Activated CD4-positive, alpha-beta T cell treated with anti-CD3 and anti-CD28 coated beads, Interleukin-2, amount 50 U/mL, for 24 hours (primary cell): ENCODE measurements around the gene PDZD7.

Experiments
- DNase-seq, 2 donors: peaks; one replicate each; pipeline ENCODE4 v3.0.0-alpha.2; 2020; ENCODE audit warnings: low read depth in 1 of 2, low spot score in 1 of 2

Gene PDZD7

DNA sequence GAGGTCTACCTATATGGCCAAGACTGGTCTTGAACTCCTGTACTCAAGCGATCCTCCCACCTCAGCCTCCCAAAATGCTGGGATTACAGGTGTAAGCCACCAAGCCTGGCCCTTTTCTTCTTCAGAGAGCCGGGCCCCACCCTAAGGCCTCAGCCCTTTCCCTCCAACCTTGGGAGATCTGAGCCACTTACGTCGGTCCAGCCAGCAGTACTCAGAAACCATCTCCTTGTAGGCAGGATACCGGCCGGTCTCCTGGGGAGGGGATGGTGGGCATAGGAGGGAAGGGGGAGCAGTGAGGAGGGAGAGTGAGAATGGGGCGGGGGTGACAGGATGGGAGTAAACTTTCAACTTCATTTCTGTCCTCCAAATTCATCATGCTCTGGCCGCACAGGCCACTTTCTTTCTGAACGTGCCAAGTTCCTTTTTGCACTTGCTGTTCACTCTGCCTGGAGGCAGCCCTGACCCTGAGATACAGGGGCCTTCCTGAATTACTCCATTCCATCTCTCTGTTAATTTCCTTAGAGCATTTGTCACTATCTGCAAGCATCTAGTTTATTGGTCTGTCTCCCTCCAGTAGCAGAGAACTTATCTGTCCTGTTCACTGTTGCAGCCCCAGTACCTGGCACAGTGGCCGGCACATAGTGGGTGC is 10.4 kb downstream of the PDZD7 start:
- no peak for DNase-seq

DNA sequence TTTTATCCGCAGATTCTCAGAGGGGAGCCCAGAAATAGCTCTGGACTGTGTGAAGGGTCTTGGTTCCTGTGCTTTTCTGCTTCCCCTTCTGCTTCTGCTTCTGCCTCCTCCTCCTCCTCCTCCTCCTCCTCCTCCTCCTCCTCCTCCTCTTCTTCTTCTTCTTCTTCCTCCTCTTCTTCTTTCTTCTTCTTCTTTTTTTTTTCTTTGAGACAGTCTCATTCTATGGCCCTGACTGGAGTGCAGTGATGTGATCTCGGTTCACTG is 11.6 kb downstream of the PDZD7 start:
- no peak for DNase-seq

DNA sequence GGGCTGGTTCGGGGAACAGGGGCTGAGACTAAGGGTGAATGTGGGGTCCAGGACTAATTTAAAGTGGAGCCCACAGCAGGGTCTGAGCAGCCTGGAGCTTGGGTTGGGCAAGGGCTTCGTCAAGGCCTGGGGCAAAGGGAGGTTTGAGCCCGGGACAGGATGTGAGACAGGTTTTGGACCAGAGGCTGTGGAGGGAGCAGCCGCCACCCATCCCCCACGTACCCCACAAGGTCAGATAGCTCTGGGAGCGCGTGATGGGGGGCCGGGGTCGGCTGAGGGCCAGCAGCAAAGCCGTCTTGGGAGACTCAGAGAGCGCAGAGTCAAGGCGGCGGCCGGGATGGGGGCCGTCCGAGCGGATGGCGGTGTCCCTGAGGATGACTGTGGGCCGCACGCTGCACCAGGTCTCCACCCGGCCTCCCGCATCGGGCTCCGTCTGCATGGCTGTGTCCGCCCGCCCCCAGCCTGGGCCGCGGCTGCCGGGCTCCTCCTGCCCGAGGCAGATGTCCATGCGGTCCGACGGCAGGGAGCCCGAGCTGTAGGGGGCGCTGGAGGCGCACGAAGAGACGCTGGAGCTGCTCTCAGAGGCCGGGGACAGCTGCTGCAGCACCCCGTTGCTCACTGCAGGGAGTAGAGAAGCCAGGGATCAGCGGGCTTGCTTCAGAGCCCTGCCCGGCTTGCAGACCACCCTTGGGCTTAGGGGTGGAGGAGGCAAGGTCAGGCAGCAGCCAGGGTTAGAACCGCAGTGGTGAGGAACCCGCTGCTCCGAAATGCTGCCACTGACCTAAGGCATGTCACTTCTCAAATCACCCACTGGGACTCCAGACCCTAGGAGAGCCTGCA is 12.1 kb downstream of the PDZD7 start:
- peak; percentile 54 to 55 for DNase-seq

DNA sequence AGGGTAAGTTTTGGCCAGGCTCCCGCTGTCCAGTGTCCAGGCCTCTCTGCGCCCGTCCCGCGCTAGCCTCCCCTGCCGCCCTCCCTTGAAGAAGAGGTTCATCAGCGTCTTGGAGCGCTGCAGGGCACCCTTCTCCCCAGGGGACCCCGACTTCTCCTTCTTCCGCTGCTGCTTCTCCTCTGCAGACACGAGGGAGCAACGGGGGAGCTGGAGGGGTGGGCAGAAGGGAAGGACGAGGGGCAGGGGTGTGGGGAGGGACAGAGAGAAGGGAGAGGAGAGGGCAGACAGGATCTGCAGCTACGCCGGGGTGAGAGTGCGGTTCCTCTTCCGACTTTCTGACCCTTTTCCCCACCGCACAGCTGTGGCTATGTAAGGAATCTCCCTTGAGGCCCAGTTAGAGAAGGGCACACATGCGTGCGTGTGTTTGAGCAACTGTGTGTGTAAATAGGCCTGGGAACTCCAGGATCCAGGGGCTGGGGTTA is 12.8 kb downstream of the PDZD7 start:
- DNase-seq, result no peak

DNA sequence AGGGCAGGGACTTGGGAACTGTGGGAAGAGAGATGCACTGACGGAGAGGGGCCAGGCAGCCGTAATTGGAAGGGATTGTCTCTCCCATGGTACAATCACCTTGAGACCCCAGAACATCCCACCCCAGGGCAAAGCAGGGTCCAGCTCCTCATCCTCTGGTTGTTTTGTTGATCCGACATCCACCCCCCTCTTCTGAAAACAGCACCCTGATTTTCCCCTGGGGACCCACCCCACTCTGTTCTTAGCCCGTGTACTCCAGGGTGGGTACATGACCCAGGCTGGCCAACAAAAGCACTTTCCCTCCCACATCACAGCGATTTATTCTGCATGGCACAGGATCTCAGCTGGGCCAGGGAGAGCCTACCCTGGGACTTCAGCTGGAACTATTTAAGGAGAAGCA is 14.1 kb downstream of the PDZD7 start:
- DNase-seq, result no peak

DNA sequence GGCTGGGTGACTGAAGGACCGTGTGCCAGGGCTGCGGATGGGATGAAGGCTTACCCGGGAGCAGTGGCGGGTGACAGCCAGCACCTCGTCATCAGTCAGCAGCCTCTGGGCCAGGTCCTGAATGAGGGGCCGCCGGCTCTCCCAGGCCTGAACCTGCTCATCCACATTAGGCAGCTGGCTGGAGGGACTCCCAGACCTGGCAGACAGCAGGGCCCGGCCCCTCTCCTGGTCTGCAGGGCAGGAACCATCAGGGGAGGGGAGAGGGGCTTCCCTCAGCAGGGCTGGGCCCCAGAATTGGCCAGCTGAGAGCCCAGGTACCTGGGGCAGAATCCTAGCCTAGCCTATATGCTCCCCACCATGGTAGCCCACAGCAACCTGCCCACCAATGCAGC is 15.4 kb downstream of the PDZD7 start:
- no peak for DNase-seq

DNA sequence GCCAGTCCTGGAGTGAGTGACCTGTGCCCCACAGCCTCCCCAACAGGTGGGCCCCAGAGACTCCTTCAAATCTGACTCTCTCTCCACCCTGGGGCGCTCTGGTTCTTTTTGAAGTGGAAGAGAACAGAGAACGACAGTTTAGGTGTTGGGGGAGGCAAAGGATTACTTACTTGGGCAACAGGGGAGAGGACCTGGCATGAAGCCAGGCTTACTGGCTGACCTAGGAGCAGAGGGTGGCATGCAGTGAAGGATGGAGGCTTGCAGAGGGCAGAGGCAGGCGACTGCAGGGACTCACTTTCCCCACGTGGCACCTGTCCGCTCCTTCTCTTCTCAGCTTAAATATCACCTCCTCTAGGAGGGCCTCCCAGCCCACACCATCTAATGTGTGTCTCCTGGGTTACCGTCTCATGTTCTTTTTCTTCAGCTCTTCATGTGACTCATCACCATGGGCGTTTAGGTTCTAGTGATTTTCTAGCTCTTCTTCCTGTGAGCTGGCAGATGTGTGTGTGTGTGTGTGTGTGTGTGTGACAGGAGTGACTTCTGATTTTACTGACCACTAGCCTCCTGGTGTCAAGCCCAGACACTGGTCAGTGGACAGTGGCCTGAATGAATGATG is 15.9 kb downstream of the PDZD7 start:
- DNase-seq, result no peak

DNA sequence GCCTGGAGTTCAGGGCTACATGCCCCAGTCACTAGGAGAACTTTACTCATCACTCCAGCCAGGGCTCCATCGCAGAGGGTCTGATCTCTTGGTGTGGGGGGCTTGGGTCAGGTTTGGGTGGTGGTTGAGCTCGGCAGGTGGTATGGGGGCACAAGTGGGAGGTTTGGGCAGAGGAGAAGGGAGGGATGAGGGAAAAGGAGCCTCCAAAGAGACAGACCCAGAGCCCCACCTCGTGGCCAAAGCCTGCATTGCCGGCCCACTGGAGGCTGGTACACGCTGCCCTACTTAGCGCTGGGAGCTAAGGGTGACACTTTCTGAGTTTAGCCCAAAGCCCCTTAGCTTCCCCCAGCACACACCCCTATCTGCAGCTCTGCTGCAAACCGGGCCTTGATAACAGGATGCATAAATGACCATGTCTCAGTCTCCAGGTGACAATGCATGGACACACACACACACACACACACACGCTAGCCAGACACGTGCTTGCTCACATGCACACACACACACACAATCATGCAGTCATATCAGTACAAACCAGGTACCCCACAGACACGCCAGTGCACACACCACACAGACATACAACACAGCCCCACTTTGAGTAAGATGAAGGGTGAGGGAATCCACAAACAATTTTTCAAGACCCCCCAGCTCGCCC is 16.6 kb downstream of the PDZD7 start:
- DNase-seq, result peak; percentile 48 to 59

DNA sequence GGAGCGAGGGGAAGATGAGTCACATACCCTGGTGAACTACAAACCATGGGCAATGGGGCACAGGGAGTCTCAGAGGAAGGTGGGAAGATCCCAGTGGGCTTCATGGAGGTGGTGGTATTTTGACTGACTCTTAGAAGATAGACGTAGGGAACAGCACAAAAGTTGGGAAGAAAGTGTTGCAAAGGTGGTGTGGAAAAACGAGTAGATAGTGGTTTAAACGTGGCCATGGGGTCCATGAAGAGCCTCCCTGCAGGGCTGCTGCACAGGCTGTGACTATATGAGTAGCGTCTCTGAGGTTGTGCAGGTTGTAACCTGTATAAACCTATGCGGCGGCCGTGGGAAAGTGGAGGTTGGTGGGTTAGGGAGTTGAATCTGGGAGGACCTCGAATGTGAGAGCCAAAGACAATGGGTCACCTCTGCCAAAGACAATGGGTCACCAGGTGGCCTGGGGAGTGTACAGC is 17.5 kb downstream of the PDZD7 start:
- no peak for DNase-seq

DNA sequence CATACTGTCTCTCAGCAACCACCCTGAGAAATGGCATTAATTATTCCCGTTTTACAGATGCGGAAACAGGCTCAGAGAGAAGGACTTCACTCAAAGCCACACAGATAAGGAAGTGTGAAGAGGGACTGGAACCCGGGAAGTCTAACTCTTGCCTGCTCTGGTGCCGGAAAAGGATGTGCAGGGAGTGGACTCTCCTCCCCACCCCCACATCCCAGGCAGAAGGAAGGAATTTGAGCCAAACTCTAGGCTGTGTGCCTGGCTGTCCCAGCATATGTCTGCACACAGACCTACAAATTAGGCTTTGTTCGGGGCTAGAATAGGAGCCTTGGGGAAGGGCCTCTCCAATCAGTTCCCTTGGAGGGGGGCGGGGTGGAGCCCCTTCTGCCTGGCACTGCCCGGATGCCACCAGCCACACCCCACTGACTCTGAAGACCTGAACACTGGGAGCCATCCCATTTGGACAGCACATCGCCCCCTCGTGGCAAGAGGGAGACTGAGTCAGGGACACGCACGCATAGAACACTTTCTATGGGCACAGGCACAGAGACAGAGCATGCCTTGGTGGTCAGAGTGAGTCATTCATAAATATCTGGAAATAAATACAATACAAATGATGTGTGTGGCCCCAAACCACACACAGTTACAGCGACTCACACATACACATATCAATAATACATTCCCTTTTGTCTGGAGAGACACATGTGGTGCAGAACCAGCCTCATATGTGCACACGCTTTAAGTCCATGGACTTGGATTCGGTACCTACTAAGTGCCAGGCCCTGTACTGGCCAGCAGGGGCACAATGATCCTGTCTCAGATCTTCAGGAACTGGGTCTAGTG is 18.2 kb downstream of the PDZD7 start:
- peak; percentile 53 to 71 for DNase-seq

DNA sequence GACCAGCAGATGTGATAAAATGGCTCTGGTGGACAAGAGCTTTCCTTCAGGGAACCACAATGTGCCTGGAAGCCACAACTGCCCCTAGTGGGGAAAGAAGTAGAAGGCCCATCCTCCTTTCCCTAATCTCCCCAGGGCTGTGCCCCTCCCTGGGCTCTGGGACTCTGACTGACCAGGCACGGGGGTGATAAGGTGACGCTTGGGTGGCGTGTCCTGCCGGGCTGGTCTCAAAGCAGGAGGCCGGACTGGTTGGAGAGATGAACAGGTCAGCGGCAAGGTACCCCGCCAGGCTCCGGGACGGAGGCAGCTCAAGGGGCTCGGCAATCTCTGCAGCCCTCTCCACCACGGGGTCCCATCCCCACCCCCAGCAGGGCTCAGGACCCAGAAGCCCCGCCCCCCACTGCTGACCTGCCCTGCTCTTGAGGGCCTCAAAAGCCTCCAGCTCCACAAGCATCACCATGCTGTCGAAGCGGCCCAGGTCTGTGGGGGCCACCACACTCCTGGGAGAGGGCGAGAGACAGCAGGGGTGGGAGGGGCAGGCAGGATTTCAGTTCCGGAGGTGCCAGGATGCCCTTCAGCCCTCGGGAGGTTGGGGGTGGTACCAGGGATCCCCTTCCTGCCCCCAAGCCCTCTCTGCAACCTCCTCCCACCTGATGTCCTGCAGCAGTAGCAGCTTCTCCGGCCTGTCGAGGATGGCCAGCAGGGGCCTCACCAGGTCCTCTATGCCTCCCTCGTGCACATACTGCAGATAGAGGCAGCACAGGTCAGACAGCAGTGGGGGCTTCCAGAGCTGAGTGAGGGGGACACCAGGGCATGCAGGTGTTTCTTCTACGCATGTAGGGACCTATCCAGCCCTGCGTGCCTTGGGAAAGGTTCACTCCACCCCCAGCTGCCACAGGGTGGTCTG is 19.2 kb downstream of the PDZD7 start:
- DNase-seq, result no peak

DNA sequence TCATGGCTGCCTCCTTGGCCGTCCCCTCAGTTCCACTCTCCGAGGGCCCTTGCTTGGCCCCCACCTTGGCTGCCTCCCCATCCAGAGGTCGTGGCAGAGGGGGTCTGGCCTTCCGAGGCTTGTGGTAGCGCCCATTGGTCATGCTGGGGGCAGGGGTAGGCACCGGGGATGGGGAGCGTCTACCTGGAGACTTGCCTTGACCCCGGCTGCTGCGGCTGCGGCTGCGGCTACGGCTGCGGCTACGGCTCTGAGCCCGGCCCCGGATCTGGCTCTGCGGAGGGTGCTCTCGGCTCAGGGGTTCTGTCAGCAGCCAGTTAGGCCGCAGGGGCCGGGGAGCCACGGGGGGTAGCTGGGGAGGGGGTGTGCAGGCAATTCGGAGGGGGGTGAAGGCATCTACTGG is 20.6 kb downstream of the PDZD7 start:
- DNase-seq, result no peak

DNA sequence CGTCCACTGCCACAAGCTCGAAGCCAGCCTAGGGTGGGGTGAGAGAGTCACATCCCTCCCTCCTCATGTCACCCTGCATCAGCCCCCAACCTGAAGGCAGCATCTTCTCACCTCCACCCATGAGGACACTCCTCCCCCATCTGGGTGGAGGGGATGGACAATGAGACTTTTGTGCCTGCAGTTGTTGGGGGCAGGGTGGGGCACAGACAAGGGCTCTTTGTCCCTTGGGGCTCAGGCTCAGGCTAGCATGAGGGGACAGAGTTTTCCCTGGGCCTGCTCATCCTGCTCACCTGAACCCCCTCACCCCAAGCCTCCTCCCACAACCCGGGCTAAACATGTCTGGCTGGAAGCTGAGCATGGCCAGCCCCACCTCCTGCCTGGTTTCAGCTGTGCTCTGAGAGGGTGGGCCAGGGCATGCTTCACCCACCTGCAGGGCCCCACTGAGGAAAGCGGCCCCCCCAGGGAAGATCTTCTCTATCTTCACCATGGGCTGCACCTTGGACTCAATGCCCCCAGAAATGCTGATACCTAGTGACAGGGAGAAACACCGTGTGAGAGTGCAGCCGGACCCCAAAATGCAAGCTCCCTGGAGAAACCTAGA is 22.0 kb downstream of the PDZD7 start:
- no peak for DNase-seq

DNA sequence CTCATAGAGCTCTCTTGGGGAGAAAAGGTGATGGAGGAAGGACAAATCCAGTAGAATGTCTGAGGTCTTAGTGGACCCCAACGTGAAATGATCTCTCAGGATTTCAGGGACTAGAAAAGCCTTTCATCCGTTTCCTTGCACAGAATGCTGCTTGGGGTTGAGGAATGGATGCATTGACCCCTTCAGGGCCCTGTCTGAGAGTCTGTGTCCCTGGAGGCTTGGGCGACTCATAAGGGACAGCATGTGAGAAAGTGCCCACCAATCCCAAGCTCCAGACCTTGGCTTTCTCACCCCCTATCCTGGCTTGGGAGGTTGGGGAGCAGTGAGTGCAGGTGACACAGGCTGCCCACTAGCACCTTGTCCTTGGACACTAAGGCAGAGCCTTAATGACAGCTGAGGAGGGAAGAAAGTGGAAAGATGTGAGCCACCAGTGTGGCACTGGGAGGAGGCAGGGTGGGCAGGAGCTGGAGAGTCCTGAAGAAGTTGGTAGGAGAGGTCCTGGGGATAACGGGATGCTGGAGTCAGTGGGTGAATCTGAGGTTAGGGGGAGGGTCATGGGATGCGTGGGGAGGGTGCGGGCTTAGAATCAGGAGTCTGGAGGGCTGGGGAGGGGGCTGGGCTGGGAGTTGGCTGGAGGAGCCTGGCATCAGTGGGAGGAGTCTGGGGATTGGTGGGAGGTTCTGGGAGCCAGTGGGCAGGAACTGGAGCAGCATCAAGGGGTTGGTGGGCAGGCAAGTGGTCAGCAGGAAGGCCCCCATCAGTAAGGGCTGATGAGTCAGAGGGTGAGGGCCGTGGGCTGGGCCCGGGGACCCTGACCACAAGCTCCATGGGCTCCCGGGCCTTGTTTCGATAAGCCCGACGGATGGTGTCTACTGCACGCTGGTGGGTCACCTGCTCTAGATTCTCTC is 22.8 kb downstream of the PDZD7 start:
- DNase-seq, result no peak

DNA sequence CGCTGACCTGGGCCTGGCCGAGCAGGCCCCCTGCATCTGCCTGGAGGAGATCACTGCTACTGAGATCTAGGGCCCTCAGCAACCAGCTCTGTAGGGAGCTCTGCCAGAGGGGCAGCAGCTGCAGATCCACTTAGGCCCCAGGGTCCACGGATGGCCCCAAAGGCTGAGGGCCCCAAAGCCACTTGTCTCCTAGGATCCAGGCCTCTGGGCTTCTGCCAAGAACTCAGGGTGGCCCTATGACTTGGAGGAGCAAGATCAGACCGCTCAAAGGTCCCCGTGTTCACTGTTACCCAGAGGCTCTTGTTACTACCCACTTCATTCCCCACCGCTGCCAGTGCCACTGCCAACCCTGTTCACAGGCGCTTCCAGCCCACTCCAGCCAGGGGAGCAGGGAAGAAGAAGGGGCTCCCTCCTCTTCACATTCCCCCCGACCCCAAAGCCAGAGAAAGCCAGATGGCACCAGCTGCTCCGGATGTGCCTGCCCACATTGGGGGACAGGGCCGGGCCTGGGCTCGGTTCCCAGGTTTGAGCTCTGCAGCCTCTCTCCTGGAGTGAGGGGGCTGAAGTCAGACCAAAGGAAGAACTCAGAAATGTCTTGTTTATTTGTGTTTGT is 23.7 kb downstream of the PDZD7 start:
- DNase-seq, result no peak

DNA sequence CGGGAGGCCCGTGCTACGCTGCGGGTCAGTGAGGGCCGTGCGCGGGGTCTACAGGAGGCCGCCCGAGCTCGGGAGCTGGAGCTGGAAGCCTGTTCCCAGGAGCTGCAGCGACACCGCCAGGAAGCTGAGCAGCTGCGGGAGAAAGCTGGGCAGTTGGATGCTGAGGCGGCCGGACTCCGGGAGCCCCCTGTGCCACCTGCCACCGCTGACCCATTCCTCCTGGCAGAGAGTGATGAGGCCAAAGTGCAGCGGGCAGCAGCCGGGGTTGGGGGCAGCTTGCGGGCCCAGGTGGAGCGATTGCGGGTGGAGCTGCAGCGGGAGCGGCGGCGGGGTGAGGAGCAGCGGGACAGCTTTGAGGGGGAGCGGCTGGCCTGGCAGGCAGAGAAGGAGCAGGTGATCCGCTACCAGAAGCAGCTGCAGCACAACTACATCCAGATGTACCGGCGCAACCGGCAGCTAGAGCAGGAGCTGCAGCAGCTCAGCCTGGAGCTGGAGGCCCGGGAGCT is 24.3 kb downstream of the PDZD7 start:
- no peak for DNase-seq

DNA sequence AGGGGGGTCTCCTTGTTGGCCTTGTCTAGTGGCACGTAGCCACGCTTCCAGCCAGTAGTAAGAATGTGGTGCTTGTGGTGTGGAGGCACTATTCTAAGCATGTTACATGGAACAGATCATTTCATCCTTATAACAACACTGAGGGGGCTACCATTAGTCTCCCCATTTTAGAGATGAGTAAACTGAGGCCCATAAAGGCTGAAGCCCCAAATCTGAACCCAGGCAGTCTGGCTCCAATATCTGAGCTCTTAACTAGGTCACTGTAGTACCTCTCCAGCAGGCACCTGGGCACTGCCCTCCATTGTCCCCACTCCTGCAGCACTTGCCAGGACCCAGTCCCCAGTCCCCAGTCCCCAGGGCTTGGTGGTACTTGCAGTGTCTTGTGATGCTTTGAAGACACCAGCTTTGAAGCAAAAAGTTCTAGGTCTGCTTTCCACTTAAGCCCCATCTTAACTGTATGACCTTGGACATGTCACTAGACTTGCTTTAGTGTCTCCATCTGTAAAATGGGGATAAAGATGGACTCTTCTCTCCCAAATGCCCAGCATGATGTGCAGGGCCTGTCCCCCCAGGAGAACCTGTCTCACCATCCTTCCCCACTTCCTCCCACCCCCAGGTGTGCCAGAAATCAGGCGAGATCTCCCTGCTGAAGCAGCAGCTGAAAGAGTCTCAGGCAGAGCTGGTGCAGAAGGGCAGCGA is 24.9 kb downstream of the PDZD7 start:
- DNase-seq, result no peak
